ENCODE results near the gene UBE2N. TPM values are rescaled to one million over a fixed set of nuclear protein-coding genes. Genes with fewer than 3 reads are reported as not detected.
A peak's percentile ranks its signal among the peaks of the same experiment; 100 is the strongest.

The UBE2N gene
- total and polyA plus RNA-seq, 12 donors: 35.5 to 109 (median 95.5) TPM

DNA sequence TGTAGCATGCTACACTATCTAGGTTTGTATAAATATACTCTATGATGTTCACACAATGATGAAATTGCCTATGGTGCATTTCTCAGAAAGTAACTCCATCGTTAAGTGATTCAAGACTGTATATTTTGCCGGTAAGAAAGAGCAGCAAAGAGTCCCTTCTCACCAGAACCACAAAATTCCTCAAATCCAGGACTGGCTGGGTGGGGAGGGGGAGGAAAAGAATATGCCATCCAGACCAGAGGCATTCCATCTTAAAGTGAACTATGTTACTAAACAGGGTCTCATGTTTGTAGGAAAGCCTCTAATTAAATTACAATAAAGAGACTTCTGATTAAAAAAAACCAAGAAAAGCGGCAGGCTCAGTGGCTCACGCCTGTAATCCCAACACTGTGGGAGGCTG lies 11.5 kb downstream of the UBE2N start:
- no peaks in the 10 kb centered on the region for H3K27me3 ChIP-seq
- H3K36me3 ChIP-seq: no peaks in the 10 kb centered on the region
- DNase-seq (no peak), ATAC-seq (no peak)
- TF ChIP-seq, protein P1, sequence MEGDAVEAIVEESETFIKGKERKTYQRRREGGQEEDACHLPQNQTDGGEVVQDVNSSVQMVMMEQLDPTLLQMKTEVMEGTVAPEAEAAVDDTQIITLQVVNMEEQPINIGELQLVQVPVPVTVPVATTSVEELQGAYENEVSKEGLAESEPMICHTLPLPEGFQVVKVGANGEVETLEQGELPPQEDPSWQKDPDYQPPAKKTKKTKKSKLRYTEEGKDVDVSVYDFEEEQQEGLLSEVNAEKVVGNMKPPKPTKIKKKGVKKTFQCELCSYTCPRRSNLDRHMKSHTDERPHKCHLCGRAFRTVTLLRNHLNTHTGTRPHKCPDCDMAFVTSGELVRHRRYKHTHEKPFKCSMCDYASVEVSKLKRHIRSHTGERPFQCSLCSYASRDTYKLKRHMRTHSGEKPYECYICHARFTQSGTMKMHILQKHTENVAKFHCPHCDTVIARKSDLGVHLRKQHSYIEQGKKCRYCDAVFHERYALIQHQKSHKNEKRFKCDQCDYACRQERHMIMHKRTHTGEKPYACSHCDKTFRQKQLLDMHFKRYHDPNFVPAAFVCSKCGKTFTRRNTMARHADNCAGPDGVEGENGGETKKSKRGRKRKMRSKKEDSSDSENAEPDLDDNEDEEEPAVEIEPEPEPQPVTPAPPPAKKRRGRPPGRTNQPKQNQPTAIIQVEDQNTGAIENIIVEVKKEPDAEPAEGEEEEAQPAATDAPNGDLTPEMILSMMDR (IDR thresholded peaks at IDR 0.05): no peak
- no peaks in the 10 kb centered on the region for H3K9me3 ChIP-seq
- no peak overlapping the region for H3K4me3 ChIP-seq
- intact Hi-C loops (cut with DNase I): no loop called here
- H3K4me1 ChIP-seq: peaks cover 12 to 93% (median 88%) of the 10 kb centered on the region in 9 donors
- no peak overlapping the region for H3K27ac ChIP-seq
- whole genome bisulfite sequencing, 2 donors: 88 to 90% methylated on average over 4 of the region's 4 CpGs

DNA sequence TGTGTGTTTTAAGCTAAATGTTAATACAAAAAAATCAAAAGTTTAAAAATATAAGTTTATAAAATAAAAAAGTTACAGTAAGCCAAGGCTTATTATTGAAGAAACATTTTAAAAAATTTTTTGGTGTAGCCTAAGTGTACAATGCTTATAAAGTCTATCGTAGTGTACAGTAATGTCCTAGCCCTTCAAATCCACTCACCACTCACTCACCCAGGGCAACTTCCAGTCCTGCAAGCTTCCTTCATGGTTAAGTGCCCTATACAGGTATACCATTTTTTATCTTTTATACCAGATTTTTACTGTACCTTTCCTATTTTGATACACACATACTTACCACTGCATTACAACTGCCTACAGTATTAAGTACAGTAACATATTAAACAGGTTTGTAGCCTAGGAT lies 11.9 kb downstream of the UBE2N start:
- intact Hi-C loops (cut with DNase I): loop anchor here in 4 of 10 donors (10.0 kb wide), 1 partner anchor 645 kb away; no protein-coding TSS in a partner anchor

DNA sequence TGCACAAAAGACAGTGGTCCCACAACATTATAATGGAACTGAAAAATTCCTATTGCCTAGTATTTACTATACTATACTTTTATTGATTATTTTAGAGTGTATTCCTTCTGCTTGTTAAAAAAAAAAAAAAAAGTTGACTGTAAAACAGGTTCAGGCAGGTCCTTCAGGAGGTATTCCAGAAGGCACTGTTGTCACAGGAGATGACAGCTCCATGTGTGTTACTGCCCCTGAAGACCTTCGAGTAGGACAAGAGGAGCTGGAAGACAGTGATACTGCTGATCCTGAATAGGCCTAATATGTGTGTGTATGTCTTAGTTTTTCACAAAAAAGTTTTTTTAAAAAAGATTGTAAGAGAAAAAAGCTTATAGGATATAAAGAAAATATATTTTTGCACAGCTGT lies 12.3 kb downstream of the UBE2N start:
- Histone ChIP-seq H3K27me3 (no peaks in the 10 kb centered on the region), H3K4me1 (peaks cover 12 to 93% (median 88%) of the 10 kb centered on the region in 9 donors), H3K36me3 (no peaks in the 10 kb centered on the region), H3K9me3 (no peaks in the 10 kb centered on the region), H3K4me3 (no peak overlapping the region), H3K27ac (peak overlapping the region in 1 of 10 donors; percentile 29)
- WGBS, 2 donors: 21 to 41% methylated on average over 1 of the region's 1 CpG
- intact Hi-C loops (cut with DNase I): loop anchor here in 4 of 10 donors (10.0 kb wide), 1 partner anchor 645 kb away; no protein-coding TSS in a partner anchor
- DNase-seq (no peak), ATAC-seq (no peak)
- TF ChIP-seq, protein P1 (IDR thresholded peaks at IDR 0.05): no peak

More for the DNA sequence above, 11.9 kb downstream of the UBE2N start:
- Histone ChIP-seq H3K4me1 (peaks cover 12 to 93% (median 88%) of the 10 kb centered on the region in 9 donors), H3K27ac (peak overlapping the region in 1 of 10 donors; percentile 29), H3K27me3 (no peaks in the 10 kb centered on the region), H3K9me3 (no peaks in the 10 kb centered on the region), H3K36me3 (no peaks in the 10 kb centered on the region), H3K4me3 (no peak overlapping the region)
- ATAC-seq (no peak), DNase-seq (no peak)
- TF ChIP-seq, protein P1 (IDR thresholded peaks at IDR 0.05): no peak
- WGBS, 2 donors: 44 to 72% methylated on average over 1 of the region's 1 CpG

DNA sequence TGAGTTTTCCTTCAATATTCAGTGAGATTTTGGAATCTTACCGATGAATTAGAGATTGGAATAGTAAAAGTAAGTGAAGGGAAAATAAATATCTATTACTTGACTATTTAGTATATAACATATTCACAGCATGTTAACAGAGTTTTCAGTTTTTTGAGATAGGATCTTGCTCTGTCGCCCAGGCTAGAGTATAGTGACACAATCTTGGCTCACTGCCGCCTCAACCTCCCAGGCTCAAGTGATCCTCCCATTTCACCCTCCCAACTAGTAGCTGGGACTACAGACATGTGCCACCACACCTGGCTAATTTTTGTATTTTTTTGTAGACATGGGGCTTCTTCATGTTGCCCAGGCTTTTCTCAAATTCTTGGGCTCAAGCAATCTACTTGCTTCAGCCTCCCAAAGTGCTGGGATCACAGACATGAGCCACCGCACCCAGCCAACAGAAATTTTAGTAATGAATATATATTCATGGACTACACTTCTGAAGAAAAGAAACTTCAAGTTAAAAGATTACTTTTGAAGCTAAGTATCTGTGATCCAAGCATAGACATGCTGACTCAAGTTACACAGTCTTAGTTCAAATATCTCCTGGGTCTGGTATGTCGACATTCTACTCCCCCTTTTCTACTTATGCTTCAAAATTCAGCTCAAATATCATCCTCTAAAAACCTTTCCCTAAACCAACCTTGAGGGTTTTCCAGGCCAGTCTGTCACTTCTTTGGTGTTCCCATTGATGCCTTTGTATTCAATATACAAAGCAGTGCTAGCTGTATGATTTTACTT lies 13.8 kb downstream of the UBE2N start:
- ATAC-seq (peak in 2 of 8 donors; percentile 40 to 42), DNase-seq (no peak)
- intact Hi-C loops (cut with DNase I): loop anchor here in 4 of 10 donors (10.0 kb wide), 1 partner anchor 643 kb away; no protein-coding TSS in a partner anchor
- H3K36me3 ChIP-seq: no peaks in the 10 kb centered on the region
- no peak overlapping the region for H3K4me3 ChIP-seq
- H3K4me1 ChIP-seq: peaks cover 14 to 94% (median 88%) of the 10 kb centered on the region in 9 donors
- no peaks in the 10 kb centered on the region for H3K27me3 ChIP-seq
- WGBS, 2 donors: 66 to 72% methylated on average over 5 of the region's 5 CpGs
- H3K9me3 ChIP-seq: no peaks in the 10 kb centered on the region
- TF ChIP-seq, protein P1 (IDR thresholded peaks at IDR 0.05): no peak
- H3K27ac ChIP-seq: peak overlapping the region in 1 of 10 donors; percentile 72
